Stimulated activated CD8-positive, alpha-beta memory T cell treated with anti-CD3 and anti-CD28 coated beads, Interleukin-2, amount 100 ng/mL, for 48 hours (primary cell): ENCODE data around the gene PADI3.

ENCODE experiments used
- DNase-seq, 2 donors: peaks; one replicate each; pipeline ENCODE4 v3.0.0-alpha.2; 2020; ENCODE audit warnings: low read depth in 2 of 2

PADI3 gene

DNA sequence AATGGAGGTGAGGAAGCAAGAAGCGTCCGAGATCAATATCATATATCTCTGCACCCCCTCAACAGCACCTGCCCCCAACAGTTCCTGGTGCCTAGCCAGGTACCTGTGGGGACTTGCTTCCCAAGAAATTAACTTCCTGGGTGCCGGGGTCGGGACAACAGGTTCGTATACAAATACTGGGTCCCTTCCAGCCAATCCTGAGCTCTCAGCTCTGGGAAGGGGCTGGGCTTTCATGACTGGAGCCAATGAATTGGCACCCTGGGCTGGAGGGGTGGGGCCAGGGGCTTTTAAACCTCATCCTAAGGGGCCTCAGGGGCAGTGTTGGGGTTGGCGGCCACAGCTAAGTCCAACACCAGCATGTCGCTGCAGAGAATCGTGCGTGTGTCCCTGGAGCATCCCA is at the start of gene PADI3:
PADI3 (plus strand) TSS at position 318 of the 400 bp plus-strand sequence; CDS start at position 358, 40 bp downstream.
- no peak for DNase-seq

DNA sequence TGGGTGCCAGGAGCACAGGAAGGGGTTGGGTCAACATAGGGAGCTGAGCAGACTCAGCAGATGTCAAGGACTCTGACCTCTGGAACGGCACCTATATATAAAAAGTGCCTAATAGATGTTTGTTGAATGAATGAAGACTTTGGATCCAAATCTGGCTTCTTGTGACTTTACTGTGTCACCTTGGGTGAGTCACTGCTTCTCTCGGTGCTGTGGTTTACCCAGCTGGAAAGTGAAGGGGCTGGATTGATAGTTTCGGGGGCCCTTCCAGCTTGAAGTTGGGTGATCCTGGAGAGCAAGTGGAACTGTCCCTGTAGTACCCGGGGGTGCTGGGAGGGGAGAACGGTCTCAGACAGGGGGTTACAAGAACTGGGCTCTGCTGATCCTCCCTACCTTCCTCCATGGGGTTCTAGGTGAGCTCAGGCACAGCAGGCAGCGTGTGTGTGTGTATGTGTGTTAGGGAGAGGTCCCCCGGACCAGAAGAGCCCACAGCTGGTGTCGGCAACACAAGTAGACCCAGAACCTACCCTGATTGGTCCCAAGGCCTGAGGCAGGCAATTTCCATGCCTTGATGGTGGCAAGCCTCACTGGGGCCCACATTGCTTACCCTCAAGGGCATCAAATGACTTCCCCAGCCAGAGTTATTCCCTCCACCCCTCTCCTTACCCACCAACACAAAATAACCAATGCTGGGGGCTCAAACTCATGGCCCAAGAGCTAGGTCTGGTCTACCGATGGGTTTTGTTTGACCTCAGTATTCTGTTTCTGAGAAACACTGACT is 49.4 kb upstream of the PADI3 start:
- no peak for DNase-seq

GRCh38 chr1:17200246-17200645 is 48.7 kb upstream of the PADI3 start:
- no peak for DNase-seq

GRCh38 chr1:17200756-17201155 is 48.1 kb upstream of the PADI3 start:
- DNase-seq: no peak

DNA sequence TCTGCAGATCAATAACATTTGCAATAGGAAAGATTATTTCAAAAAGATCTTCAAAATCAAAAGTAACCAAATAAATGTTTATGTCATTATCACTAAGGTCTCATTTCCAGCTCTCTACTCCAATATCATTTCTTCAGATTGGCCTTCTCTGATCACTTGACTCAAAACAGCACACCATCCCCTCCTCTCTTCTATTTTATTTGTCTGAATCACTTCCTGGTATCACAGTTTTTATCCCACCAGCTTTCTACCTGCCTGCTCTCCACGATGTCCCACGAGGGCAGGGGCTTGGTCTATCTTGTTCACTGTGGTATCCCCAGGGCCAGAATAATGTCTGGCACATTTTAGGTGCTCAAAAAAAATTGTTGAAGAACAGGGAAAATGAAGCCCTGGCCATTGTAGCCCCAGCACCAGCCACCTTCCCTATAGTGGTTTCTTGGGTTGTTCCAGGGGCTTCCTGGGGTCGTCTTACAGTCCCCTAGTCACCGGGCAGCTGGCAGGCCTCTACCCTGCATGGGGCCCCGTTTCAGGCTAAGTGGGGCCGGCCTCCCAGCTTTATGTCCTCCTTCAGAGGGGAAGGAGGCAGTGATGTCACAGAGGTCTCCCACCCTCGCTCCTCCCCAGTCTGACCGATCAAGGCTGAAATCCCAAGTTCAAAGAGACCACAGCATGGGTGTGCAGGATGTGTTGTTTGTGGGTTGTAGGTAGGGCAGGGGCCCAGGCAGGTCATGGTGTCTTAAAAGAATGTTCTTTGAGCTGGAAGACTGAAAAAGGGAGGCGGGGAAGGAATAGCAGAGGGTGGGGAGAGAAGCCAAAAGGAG is 47.5 kb upstream of the PADI3 start:
- DNase-seq: no peak

- no peak for DNase-seq
Measured at GRCh38 chr1:17204546-17205440, 44.1 kb upstream of the PADI3 start, which contains the start of gene PADI1. TSS of gene PADI1 (plus strand) at chr1:17205128. CDS start at chr1:17205218, 90 bp downstream.

GRCh38 chr1:17205652-17206051 is 43.2 kb upstream of the PADI3 start:
- DNase-seq: no peak

DNA sequence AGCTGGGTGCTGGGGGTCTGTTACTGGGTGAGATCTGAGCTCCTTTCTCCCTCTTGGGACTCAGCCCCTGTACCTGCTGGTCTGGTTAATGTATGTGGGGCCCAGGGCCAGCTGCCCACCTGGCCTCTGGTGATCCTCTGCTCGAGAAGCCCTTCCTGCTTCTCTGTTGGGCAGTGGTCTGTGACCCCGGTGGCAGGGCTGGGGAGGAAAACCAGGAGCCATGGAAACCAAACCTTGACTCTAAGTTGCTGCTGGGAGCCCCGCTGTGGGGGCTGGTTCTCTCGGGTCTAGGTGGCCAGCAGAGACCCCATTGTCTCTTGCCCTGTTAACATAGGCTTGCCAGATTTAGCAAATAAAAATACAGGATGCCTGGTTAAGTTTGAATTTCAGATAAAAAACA is 42.7 kb upstream of the PADI3 start:
- no peak for DNase-seq

DNA sequence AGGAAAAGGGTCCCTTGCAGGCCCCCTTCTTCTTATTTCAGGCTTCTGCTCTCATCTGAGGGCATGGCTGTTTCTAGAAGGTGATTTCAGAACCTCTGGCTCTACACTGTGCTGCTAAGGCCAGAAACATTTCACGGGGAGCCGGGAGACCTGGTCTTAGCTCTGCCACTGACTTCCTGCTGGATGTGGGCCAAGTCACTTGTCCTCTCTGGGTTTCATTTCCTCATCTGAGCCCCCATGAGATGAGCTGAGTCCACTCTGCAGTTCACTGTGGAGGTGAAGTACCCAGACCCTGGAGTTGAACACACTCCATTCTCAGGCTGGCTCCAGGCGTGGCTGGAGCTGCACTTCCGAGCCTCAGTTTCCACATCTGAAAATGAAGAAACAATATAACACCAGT is 41.9 kb upstream of the PADI3 start:
- DNase-seq: no peak

DNA sequence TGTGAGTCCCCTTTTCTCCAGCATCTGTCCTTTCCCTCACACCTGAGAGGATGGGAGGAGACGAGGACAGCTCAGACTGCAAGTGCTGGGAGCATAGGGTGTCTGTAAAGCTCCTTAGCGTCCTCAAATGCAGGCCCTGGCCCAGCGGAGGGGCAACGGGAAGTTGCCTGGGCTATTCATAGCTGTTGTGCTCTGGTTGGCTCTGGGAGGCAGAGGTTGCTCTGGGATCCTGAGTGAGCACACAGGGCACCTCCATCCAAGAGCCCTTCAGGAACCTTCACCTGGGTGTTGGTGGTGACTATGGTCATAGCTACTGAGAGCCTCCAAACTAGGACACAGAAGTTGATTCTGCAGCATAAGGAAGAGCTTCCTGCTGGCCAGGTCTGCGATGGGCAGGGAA is 41.4 kb upstream of the PADI3 start:
- DNase-seq: no peak

- DNase-seq: peak; percentile 32 to 53
Measured at GRCh38 chr1:17207966-17208418, 40.9 kb upstream of the PADI3 start.

GRCh38 chr1:17208546-17208945 is 40.4 kb upstream of the PADI3 start:
- DNase-seq: no peak

GRCh38 chr1:17209430-17209829 is 39.5 kb upstream of the PADI3 start:
- DNase-seq: no peak

DNA sequence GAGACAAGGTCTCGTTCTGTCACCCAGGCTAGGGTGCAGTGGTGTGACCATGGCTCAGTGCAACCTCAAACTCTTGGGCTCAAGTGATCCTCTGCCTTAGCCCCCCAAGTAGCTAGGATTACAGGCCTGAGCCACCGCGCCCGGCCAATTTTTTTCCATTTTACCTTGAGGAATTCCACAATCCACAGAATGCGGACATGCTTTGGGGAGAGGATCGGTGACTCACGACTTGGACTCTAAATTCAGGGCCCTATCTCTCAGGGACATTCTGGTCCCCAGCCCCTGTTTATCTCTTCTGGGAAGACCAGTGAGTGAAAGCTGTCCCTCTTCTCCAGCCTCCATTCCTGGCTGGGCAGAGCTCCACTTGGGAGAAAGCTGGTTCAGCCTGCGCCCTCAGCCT is 38.7 kb upstream of the PADI3 start:
- DNase-seq: no peak

DNA sequence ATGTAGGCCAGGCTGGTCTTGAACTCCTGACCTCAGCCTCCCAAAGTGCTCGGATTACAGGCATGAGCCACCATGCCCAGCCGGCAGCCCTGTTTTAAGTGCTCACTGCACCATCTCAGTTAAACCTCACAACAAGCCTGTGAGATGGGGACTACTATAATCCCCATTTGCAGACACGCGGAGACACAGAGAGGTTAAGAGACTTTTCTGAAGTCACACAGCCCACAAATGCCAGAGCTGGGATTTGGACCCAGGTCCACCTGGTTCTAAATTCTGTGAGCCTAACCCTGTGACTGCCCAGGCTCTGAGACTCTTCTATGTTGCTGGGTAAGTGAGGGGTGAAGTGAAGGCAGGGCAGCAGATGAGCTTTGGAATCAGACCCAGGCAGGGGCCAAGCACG is 37.5 kb upstream of the PADI3 start:
- DNase-seq: no peak

DNA sequence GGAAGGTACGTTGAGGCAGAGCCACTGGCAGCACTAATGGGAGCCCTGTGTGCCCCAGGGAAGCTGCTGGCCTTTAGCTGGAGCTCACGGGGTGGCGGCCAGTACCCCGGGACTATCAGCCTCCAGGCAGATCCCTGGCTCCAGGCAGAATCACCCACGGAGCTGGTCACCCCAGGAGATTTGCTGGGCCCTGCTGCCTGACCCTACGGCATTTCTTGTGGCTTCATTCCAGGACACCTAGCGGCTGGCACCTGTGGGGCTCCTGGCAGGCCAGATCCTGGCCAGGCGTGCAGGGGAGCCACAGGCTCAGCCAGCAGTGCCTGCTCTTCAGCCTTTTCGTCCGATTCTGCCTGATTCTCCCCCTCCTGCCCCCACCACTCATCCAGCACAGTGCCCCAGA is 36.9 kb upstream of the PADI3 start:
- DNase-seq: no peak

DNA sequence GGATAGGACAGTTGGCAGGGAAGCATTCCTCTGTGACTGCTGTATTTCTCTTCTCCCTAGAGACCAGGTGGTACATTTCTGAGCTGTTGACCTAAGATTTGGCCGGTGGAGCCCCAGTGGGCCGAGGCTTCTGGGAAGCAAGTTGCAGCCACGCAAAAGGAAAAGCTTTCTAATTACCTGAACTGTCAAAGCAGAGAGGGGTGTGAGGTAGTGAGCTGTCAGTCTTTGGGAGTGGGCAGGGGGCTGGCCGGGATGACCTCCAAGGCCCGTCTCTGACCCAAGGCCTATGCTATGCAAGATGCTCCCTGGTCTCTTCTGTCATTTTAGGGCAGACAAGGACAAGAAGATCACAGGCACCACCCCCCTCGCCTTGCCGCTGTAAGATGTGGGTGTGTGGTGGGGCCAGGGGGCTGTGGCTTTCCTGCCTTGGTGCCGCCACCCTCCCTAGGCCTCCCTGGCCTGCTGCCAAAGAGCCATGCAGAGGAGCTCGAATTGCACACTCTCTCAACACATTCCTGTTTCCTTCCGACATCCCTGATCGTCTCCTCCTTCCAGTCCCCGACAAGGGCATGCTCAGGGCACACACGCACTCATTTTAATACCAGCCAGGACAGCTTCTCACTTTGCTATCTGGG is 36.3 kb upstream of the PADI3 start:
- DNase-seq: peak; percentile 48 to 51

DNA sequence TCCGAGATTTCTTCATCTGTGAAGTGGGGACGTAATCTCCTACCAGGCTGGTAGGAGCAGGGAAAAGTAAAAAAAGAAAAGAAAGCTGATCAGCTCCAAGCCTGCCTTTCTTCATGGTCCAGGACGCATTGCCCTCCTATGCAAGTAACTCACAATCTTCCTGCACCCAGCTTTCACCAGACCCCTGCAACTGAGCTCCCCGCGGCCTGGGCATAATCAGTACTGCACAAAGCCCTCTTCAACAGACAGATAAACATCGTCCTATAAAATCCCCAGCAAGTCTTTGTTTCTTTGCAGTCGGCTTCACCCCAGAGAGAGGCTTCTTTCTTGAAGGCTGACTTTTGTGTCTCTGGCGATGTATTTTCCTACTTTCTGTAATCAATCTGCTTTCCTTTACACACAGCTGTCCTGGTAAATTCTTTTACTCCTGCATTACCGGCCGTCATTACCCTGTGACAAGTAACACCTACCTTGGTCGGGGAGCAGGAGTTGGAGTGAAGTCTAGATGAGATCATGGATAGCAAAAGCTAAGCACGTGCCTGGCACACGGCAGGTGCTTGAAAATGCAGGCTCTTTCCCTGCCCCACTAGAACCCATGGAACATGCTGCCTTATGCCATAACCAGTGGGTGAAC is 35.6 kb upstream of the PADI3 start:
- no peak for DNase-seq

GRCh38 chr1:17213782-17214148 is 35.1 kb upstream of the PADI3 start:
- DNase-seq: no peak

DNA sequence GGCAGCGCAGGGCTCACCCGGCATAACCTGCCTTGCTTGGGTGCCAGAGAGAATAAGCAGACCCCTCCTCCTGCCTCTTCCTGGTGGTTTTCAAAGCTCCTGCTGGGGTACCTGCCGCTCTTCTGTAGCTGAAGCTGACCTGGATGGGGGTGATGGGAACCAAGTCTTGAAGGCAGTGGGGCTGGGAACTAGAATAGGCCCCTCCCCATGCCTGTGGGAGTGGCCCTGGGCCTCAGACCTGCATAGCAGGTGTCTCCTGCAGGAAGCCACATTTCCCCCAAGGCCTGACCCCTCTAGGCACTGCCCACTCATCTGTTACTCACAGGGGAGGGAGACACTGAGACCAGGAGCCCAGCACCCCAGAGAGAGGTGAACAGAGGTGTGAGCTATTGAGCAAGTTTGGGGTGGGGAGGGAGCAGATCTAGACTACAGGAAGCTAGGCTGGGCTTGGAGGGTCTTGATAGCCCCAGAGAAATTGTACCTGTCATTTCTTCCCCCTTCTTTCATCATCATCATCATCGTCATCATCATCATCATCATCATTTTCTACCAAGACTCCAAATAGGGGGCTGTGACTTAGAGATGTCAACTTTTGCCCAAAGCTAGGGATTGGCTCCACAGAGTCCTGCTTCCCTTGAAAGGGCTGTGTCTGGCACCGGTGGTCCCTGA is 33.9 kb upstream of the PADI3 start:
- DNase-seq: no peak

DNA sequence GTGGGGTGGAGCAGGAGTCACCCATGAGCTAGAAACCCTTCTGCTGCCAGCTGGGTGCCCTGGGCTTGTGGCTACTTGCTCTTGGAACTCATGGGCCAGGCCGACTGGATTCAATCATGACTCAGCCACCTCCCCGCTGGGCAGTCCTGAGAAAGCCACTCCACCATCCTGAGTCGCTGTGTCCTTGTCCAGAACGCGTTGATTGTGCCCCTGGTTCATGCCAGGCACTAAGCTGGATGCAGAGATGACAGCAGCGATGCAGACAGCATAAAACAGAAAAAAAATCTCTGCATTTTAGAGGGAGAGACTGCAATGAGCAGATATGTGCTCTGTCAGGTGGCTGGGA is 33.4 kb upstream of the PADI3 start:
- DNase-seq: no peak
